Measurements from ENCODE around the gene DEPDC5.
"Not testable (repeated sequence)": the region's sequence is repeated elsewhere in the genome, so short reads cannot be mapped to it uniquely, and the experiment has no call there.

DEPDC5 gene

GRCh38 chr22:31764785-31765184 is 11.0 kb downstream of the DEPDC5 start:
- no peak for TF ChIP-seq CTCF (conservative IDR thresholded peaks at IDR 0.05; ENCODE audit: low read depth, low read length)
- no peak overlapping the region for H3K4me3 ChIP-seq (ENCODE audit: low read length)
- DNase-seq (ENCODE audit: low read depth), result no peak

- TF ChIP-seq CTCF (conservative IDR thresholded peaks at IDR 0.05; ENCODE audit: low read depth, low read length), result no peak
- no peak for DNase-seq (ENCODE audit: low read depth)
- H3K4me3 ChIP-seq (ENCODE audit: low read length), result no peak overlapping the region
Measured at GRCh38 chr22:31768422-31769059, 14.7 kb downstream of the DEPDC5 start.

GRCh38 chr22:31773416-31773815 is 19.6 kb downstream of the DEPDC5 start:
- no peak overlapping the region for H3K4me3 ChIP-seq (ENCODE audit: low read length)
- no peak for DNase-seq (ENCODE audit: low read depth)
- no peak for TF ChIP-seq CTCF (conservative IDR thresholded peaks at IDR 0.05; ENCODE audit: low read depth, low read length)

- no peak for DNase-seq (ENCODE audit: low read depth)
- no peak for TF ChIP-seq CTCF (conservative IDR thresholded peaks at IDR 0.05; ENCODE audit: low read depth, low read length)
- no peak overlapping the region for H3K4me3 ChIP-seq (ENCODE audit: low read length)
Measured at GRCh38 chr22:31776231-31776630, 22.4 kb downstream of the DEPDC5 start.

GRCh38 chr22:31789803-31790202 is 36.0 kb downstream of the DEPDC5 start:
- TF ChIP-seq CTCF (conservative IDR thresholded peaks at IDR 0.05; ENCODE audit: low read depth, low read length), result no peak
- no peak overlapping the region for H3K4me3 ChIP-seq (ENCODE audit: low read length)
- no peak for DNase-seq (ENCODE audit: low read depth)

- no peak for TF ChIP-seq CTCF (conservative IDR thresholded peaks at IDR 0.05; ENCODE audit: low read depth, low read length)
- no peak overlapping the region for H3K4me3 ChIP-seq (ENCODE audit: low read length)
- no peak for DNase-seq (ENCODE audit: low read depth)
Measured at GRCh38 chr22:31790240-31790639, 36.4 kb downstream of the DEPDC5 start.

- not testable (repeated sequence) for H3K4me3 ChIP-seq (ENCODE audit: low read length); DNase-seq (ENCODE audit: low read depth)
Measured at GRCh38 chr22:31799358-31799757, 45.5 kb downstream of the DEPDC5 start.

Data from retinal pigment epithelial cell (primary cell).